Cardiac fibroblast (primary cell): ENCODE data around the gene C13orf42.

Source experiments
- DNase-seq, 2 donors: peaks; one replicate each; pipeline versions ENCODE4 v3.0.0 to v3.0.0-alpha.2; 2010; ENCODE audit warnings: low read depth in 2 of 2
- H3K4me3 ChIP-seq, 2 donors: replicated peaks in 1 of 2; 1 replicate in 1 of 2; 2 replicates in 1 of 2; pipeline ENCODE4 v1.5.1; 2011; ENCODE audit warnings: low read depth in 2 of 2, low read length in 2 of 2, mild to moderate bottlenecking in 2 of 2, moderate library complexity in 1 of 2
- CTCF ChIP-seq: IDR thresholded peaks from one replicate; pipeline ENCODE4 v1.5.1; 2011; ENCODE audit warnings: low read depth, mild to moderate bottlenecking, low read length, inconsistent platforms

C13orf42 gene

GRCh38 chr13:51033421-51034185 is 77.5 kb downstream of the C13orf42 start:
- TF ChIP-seq CTCF, result no peak
- DNase-seq, result no peak
- no peak overlapping the region for H3K4me3 ChIP-seq

GRCh38 chr13:51032831-51033230 is 78.2 kb downstream of the C13orf42 start:
- TF ChIP-seq CTCF, result no peak
- DNase-seq, result no peak
- no peak overlapping the region for H3K4me3 ChIP-seq
